ENCODE measurements around the gene MAFG. TPM values are rescaled to one million over a fixed set of nuclear protein-coding genes. Genes with fewer than 3 reads are reported as not detected.

The MAFG gene
- total RNA-seq (2022): 36.1 and 37.9 TPM in 2 replicates
- percentile 78 among the genes with signal in this experiment for Bru-seq, nascent RNA
- BruChase-seq, experiment 1, labeled RNA remaining after a 6-hour chase: percentile 90 among the genes with signal in this experiment
- percentile 96 among the genes with signal in this experiment for BruChase-seq, experiment 2, labeled RNA remaining after a 2-hour chase
- long read RNA-seq, full-length matches to known transcripts: 66 of 80 reads
- long read RNA-seq, partial matches to known transcripts: 5 of 80 reads
- long read RNA-seq, other reads (novel, unspliced or antisense): 9 of 80 reads

- peak within 1 kb of the TSS; percentile 88 for H3K27ac Mint-ChIP-seq (ENCODE audit: unreplicated experiment)
- CTCF ChIA-PET: interaction anchor here (0.7 to 1.0 kb wide), 5 partner anchors 9 to 407 kb away, joined by 3 to 5 read pairs (median 3); no protein-coding TSS in a partner anchor
- no peaks in the 10 kb centered on the region for H3K27me3 Mint-ChIP-seq (ENCODE audit: unreplicated experiment)
- BruUV-seq (replicated peaks): no TSS peak
- peaks cover 19% of the 10 kb centered on the region for H3K4me1 Mint-ChIP-seq (ENCODE audit: low read depth, unreplicated experiment)
- no peaks in the 10 kb centered on the region for H3K9me3 Mint-ChIP-seq (ENCODE audit: low read depth, unreplicated experiment)
- DNase-seq: peak; percentile 92
- peak within 1 kb of the TSS; percentile 90 for H3K4me3 Mint-ChIP-seq (ENCODE audit: low read depth, unreplicated experiment)
- H3K36me3 Mint-ChIP-seq (ENCODE audit: insufficient read depth, unreplicated experiment): peaks cover 57% of the 10 kb centered on the region
- TF ChIP-seq CTCF (IDR thresholded peaks at IDR 0.05; ENCODE audit: unreplicated experiment): no peak
- intact Hi-C loops (cut with micrococcal nuclease; ENCODE audit: unreplicated experiment): no loop called here
Measured at GRCh38 chr17:81927653-81928543, at the start of gene MAFG. MAFG (minus strand) TSS chr17:81927735; CDS start chr17:81923185, 4,550 bp downstream.

- H3K9me3 Mint-ChIP-seq (ENCODE audit: low read depth, unreplicated experiment): peaks cover 6% of the 10 kb centered on the region
- H3K36me3 Mint-ChIP-seq (ENCODE audit: insufficient read depth, unreplicated experiment): peaks cover 35% of the 10 kb centered on the region
- H3K27ac Mint-ChIP-seq (ENCODE audit: unreplicated experiment): peak overlapping the region; percentile 95
- intact Hi-C loops (cut with micrococcal nuclease; ENCODE audit: unreplicated experiment): no loop called here
- CTCF ChIA-PET: interaction anchor here (0.7 kb wide), 1 partner anchor 107 kb away, joined by 3 read pairs; no protein-coding TSS in a partner anchor
- peak; percentile 28 for DNase-seq
- no peaks in the 10 kb centered on the region for H3K27me3 Mint-ChIP-seq (ENCODE audit: unreplicated experiment)
- TF ChIP-seq CTCF (IDR thresholded peaks at IDR 0.05; ENCODE audit: unreplicated experiment): no peak
- H3K4me1 Mint-ChIP-seq (ENCODE audit: low read depth, unreplicated experiment): peaks cover 12% of the 10 kb centered on the region
- peak overlapping the region; percentile 91 for H3K4me3 Mint-ChIP-seq (ENCODE audit: low read depth, unreplicated experiment)
- TSS peak; percentile 59 for BruUV-seq (replicated peaks)
Measured at GRCh38 chr17:81976332-81977210, 49.0 kb upstream of the MAFG start.

DNA sequence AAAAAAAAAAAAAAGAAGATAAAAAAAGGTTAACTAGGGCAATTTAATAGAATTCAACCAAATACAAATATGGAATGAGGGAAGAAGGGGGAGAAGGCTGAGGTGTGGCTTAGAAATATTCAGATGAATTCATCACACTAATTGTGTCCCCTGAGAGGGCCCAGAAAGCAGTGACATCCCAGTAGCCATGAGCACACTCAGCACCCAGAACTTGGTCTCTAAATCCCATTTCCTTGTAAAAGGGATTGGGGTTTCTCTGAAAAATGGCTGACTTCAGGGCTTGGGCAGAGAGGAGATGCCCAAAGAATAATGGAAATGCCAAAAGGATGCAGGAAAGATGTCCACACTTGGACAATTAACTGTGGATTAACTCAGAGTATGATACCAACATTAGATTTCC lies 45.9 kb upstream of the MAFG start:
- no peaks in the 10 kb centered on the region for H3K27me3 Mint-ChIP-seq (ENCODE audit: unreplicated experiment)
- intact Hi-C loops (cut with micrococcal nuclease; ENCODE audit: unreplicated experiment): no loop called here

More for the DNA sequence above, 45.9 kb upstream of the MAFG start:
- Mint-ChIP-seq H3K27ac (ENCODE audit: unreplicated experiment) (no peak overlapping the region), H3K4me3 (ENCODE audit: low read depth, unreplicated experiment) (no peak overlapping the region), H3K36me3 (ENCODE audit: insufficient read depth, unreplicated experiment) (peaks cover 23% of the 10 kb centered on the region), H3K9me3 (ENCODE audit: low read depth, unreplicated experiment) (peaks cover 6% of the 10 kb centered on the region), H3K4me1 (ENCODE audit: low read depth, unreplicated experiment) (peaks cover 5% of the 10 kb centered on the region)
- no peak for DNase-seq
- no TSS peak for BruUV-seq (replicated peaks)
- no peak for TF ChIP-seq CTCF (IDR thresholded peaks at IDR 0.05; ENCODE audit: unreplicated experiment)
- CTCF ChIA-PET: no interaction called here
